BLaER1 treated with 17β-estradiol and CSF1 and Interleukin-3, amounts not matched to agents 10 nM and 100 nM (cell line): ENCODE measurements around the gene NTM.

ENCODE experiments used
- H3K27ac ChIP-seq, 11 experiments: shearing (Covaris generic); formaldehyde crosslinking; 2 replicates each; pipeline ENCODE4 v1.8.1; 2022
- H3K27me3 ChIP-seq, 11 experiments: shearing (Covaris generic); formaldehyde crosslinking; 2 replicates each; pipeline ENCODE4 v1.8.1; 2022
- H3K36me3 ChIP-seq, 11 experiments: shearing (Covaris generic); formaldehyde crosslinking; 2 replicates each; pipeline ENCODE4 v1.8.1; 2022
- H3K4me1 ChIP-seq, 10 experiments: shearing (Covaris generic); formaldehyde crosslinking; 2 replicates each; pipeline ENCODE4 v1.8.1; 2022
- H3K4me2 ChIP-seq, 11 experiments: shearing (Covaris generic); formaldehyde crosslinking; 2 replicates each; pipeline ENCODE4 v1.8.1; 2022
- H3K4me3 ChIP-seq, 10 experiments: shearing (Covaris generic); formaldehyde crosslinking; 2 replicates each; pipeline ENCODE4 v1.8.1; 2022
- H3K9ac ChIP-seq, 11 experiments: shearing (Covaris generic); formaldehyde crosslinking; 2 replicates each; pipeline ENCODE4 v1.8.1; 2022
- H3K9me3 ChIP-seq, 11 experiments: shearing (Covaris generic); formaldehyde crosslinking; replicated peaks in 1 of 11; 2 replicates each; pipeline ENCODE4 v1.8.1; 2022
- H4K20me1 ChIP-seq, 11 experiments: shearing (Covaris generic); formaldehyde crosslinking; 2 replicates each; pipeline ENCODE4 v1.8.1; 2022
- Cebpa-rat ChIP-seq, 11 experiments: shearing (Covaris generic); IDR thresholded peaks; 2 replicates each; pipeline ENCODE4 v1.8.1; 2022

NTM gene

DNA sequence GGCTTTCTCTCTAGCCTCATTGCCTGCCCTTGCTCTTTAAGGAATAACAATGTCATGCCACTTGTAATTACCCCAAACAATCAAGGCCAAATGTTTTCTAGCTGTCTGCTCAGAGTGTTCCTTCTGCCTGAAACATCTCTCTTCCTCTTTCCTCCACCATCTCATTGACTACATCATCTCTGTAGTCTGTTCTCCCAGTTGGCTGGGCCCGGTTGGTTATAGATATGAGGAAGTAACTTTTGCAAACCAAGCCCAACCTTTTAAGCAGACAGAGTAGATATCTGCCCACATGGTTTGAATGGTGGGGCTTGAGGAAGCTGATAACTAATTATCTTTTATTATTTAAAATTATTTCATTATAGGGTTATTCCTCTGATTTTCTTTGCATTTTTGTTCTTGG is 104.5 kb downstream of the NTM start:
- no peak for TF ChIP-seq Cebpa-rat (IDR thresholded peaks at IDR 0.05)
- no peaks in the 10 kb centered on the region for H3K27me3 ChIP-seq
- H3K36me3 ChIP-seq: no peaks in the 10 kb centered on the region
- peak overlapping the region in 2 of 11 experiments; percentile 23 to 39; a peak in 2 of 22 replicates for H3K27ac ChIP-seq
- no peaks in the 10 kb centered on the region for H3K9me3 ChIP-seq
- peaks cover 0 to 11% (median 0%) of the 10 kb centered on the region in 10 experiments; a peak in 3 of 20 replicates for H3K4me1 ChIP-seq
- H3K9ac ChIP-seq: no peak overlapping the region
- no peak overlapping the region for H3K4me3 ChIP-seq
- H4K20me1 ChIP-seq: no peaks in the 10 kb centered on the region
- H3K4me2 ChIP-seq: peak overlapping the region in 2 of 11 experiments; percentile 36 to 46; a peak in 3 of 22 replicates

GRCh38 chr11:131476266-131476665 is 105.9 kb downstream of the NTM start:
- no peak overlapping the region for H3K27ac ChIP-seq
- H3K4me1 ChIP-seq: peaks cover 0 to 23% (median 7%) of the 10 kb centered on the region in 10 experiments; a peak in 9 of 20 replicates
- no peak overlapping the region for H3K4me2 ChIP-seq
- no peaks in the 10 kb centered on the region for H3K36me3 ChIP-seq
- TF ChIP-seq Cebpa-rat (IDR thresholded peaks at IDR 0.05): no peak
- H3K9ac ChIP-seq: no peak overlapping the region
- H3K4me3 ChIP-seq: no peak overlapping the region
- no peaks in the 10 kb centered on the region for H3K9me3 ChIP-seq
- H3K27me3 ChIP-seq: no peaks in the 10 kb centered on the region
- H4K20me1 ChIP-seq: no peaks in the 10 kb centered on the region

DNA sequence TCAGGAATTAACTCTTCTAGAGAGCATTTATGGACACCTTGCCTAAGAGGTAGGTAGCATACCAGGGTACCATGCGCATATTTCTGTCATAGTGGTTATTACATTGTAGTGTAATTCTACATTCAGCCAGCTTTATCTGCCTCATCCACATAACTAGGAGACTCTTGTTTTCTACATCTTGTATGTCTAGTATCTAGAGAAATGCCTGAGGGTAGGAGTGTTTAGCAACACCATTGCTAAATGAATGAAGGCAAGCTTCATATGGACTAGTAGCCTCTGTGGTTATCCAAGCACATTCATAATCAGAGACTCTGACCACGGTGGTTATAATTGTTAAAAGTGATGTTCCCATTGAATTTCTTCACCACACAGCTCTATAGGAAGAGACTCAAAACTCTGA is 107.9 kb downstream of the NTM start:
- Histone ChIP-seq H3K4me3 (no peak overlapping the region), H3K4me2 (no peak overlapping the region), H3K4me1 (peaks cover 0 to 27% (median 10%) of the 10 kb centered on the region in 10 experiments; a peak in 9 of 20 replicates), H3K9me3 (no peaks in the 10 kb centered on the region), H4K20me1 (no peaks in the 10 kb centered on the region), H3K27ac (no peak overlapping the region), H3K27me3 (no peaks in the 10 kb centered on the region), H3K36me3 (no peaks in the 10 kb centered on the region), H3K9ac (no peak overlapping the region)
- no peak for TF ChIP-seq Cebpa-rat (IDR thresholded peaks at IDR 0.05)

- H3K27me3 ChIP-seq: no peaks in the 10 kb centered on the region
- H3K4me1 ChIP-seq: peaks cover 0 to 16% (median 10%) of the 10 kb centered on the region in 10 experiments; a peak in 9 of 20 replicates
- H3K9me3 ChIP-seq: no peaks in the 10 kb centered on the region; a peak in 1 of 22 replicates
- peak overlapping the region in 5 of 11 experiments; percentile 13 to 53 (median 30); a peak in 5 of 22 replicates for H3K4me2 ChIP-seq
- H3K9ac ChIP-seq: no peak overlapping the region
- H3K4me3 ChIP-seq: no peak overlapping the region
- no peaks in the 10 kb centered on the region for H3K36me3 ChIP-seq
- peak in 4 of 11 experiments; percentile 8 to 72 (median 54); a peak in 4 of 22 replicates for TF ChIP-seq Cebpa-rat (IDR thresholded peaks at IDR 0.05)
- no peak overlapping the region for H3K27ac ChIP-seq
- no peaks in the 10 kb centered on the region for H4K20me1 ChIP-seq
Measured at GRCh38 chr11:131481303-131481702, 110.9 kb downstream of the NTM start.

DNA sequence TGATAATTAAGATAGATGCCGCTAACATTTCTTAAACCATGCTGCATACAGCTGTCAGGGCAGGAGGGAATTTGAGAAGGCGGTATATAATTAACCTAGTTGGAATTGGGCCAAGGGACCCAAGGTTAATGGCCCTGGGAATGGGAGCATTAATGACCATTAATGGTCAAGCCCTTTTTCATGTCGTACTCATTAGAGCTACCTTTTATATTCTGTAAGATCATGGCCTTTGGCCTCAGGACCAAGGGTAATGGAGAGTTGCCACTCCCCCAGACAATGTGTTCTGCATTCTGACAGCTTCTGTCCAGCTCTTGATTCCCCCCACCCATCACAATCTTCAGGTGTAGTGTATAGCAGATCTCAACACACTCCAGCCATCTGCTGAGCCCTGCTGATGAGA is 111.6 kb downstream of the NTM start:
- Histone ChIP-seq H4K20me1 (no peaks in the 10 kb centered on the region), H3K4me1 (peaks cover 0 to 16% (median 10%) of the 10 kb centered on the region in 10 experiments; a peak in 9 of 20 replicates), H3K4me2 (0 out of 22 replicates have a peak overlapping the region, but pooled peaks of 1 of the 11 experiments have one; percentile 13), H3K4me3 (no peak overlapping the region), H3K9me3 (no peaks in the 10 kb centered on the region; a peak in 1 of 22 replicates), H3K27me3 (no peaks in the 10 kb centered on the region), H3K36me3 (no peaks in the 10 kb centered on the region), H3K27ac (no peak overlapping the region), H3K9ac (no peak overlapping the region)
- no peak for TF ChIP-seq Cebpa-rat (IDR thresholded peaks at IDR 0.05)

DNA sequence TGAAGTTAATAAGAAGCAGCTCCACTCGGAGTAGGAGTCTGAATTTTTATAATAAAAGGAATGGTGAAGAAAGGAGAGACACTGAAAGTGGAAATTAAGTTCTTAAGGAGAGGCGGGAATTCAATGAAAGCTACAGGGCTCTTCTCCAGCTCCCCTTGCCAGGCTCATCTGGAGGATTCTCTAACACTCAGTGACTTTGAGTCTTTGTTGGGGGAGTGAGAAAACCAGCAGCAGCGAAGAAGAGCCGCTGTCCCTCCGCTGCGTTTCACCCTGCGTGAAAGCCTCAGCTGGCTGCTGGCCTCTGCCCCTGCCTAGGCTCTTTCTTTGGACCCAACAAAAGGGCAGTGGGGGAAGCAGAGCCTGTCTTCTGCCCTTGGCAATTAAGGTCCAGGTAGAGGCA is 113.0 kb downstream of the NTM start:
- no peaks in the 10 kb centered on the region for H3K36me3 ChIP-seq
- H3K27me3 ChIP-seq: no peaks in the 10 kb centered on the region
- H3K4me2 ChIP-seq: no peak overlapping the region
- H3K9me3 ChIP-seq: no peaks in the 10 kb centered on the region; a peak in 1 of 22 replicates
- H3K27ac ChIP-seq: no peak overlapping the region
- TF ChIP-seq Cebpa-rat (IDR thresholded peaks at IDR 0.05): no peak
- peaks cover 0 to 16% (median 10%) of the 10 kb centered on the region in 10 experiments; a peak in 9 of 20 replicates for H3K4me1 ChIP-seq
- H3K9ac ChIP-seq: no peak overlapping the region
- H4K20me1 ChIP-seq: no peaks in the 10 kb centered on the region; a peak in 1 of 22 replicates
- H3K4me3 ChIP-seq: no peak overlapping the region

DNA sequence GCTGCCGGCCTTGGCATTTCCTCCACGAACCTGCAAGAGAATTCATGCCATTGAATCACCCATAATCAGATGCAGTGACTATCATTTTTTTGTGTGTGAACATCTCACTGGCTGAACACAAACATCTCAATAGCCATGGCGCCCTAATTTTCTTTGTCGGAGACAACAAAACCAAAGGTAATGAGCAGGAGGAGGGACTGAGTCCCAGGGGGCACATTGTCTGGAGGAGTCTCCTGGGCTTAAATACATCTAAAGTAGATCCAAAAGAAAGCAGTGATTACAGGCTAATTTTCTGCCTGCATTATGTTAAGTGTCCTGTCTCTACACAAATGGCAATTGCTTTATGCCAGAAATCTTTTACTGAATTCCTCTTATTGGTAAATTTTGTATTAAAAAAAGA is 113.5 kb downstream of the NTM start:
- Histone ChIP-seq H3K9ac (no peak overlapping the region), H3K27me3 (no peaks in the 10 kb centered on the region)

GRCh38 chr11:131486100-131486499 is 115.7 kb downstream of the NTM start:
- Histone ChIP-seq H3K9me3 (no peaks in the 10 kb centered on the region; a peak in 1 of 22 replicates), H3K9ac (no peak overlapping the region), H3K27ac (no peak overlapping the region), H4K20me1 (no peaks in the 10 kb centered on the region; a peak in 1 of 22 replicates), H3K27me3 (no peaks in the 10 kb centered on the region), H3K4me3 (no peak overlapping the region), H3K36me3 (no peaks in the 10 kb centered on the region), H3K4me1 (peaks cover 0 to 8% (median 2%) of the 10 kb centered on the region in 10 experiments; a peak in 7 of 20 replicates), H3K4me2 (no peak overlapping the region)
- TF ChIP-seq Cebpa-rat (IDR thresholded peaks at IDR 0.05): no peak

More for the DNA sequence above, 113.5 kb downstream of the NTM start:
- H3K9me3 ChIP-seq: no peaks in the 10 kb centered on the region; a peak in 1 of 22 replicates
- H4K20me1 ChIP-seq: no peaks in the 10 kb centered on the region; a peak in 1 of 22 replicates
- H3K4me2 ChIP-seq: no peak overlapping the region
- no peak for TF ChIP-seq Cebpa-rat (IDR thresholded peaks at IDR 0.05)
- no peaks in the 10 kb centered on the region for H3K36me3 ChIP-seq
- H3K4me1 ChIP-seq: peaks cover 0 to 16% (median 10%) of the 10 kb centered on the region in 10 experiments; a peak in 9 of 20 replicates
- H3K4me3 ChIP-seq: no peak overlapping the region
- no peak overlapping the region for H3K27ac ChIP-seq

GRCh38 chr11:131486937-131487635 is 116.7 kb downstream of the NTM start:
- H3K9ac ChIP-seq: no peak overlapping the region
- H3K27ac ChIP-seq: no peak overlapping the region
- no peak for TF ChIP-seq Cebpa-rat (IDR thresholded peaks at IDR 0.05)
- H3K4me3 ChIP-seq: no peak overlapping the region
- no peak overlapping the region for H3K4me2 ChIP-seq
- H3K36me3 ChIP-seq: no peaks in the 10 kb centered on the region
- H4K20me1 ChIP-seq: no peaks in the 10 kb centered on the region; a peak in 1 of 22 replicates
- H3K4me1 ChIP-seq: no peaks in the 10 kb centered on the region
- H3K27me3 ChIP-seq: no peaks in the 10 kb centered on the region
- H3K9me3 ChIP-seq: no peaks in the 10 kb centered on the region; a peak in 1 of 22 replicates
